HG03097 (cell line): ENCODE data around the gene KLRB1.
"Not testable (repeated sequence)": the region's sequence is repeated elsewhere in the genome, so short reads cannot be mapped to it uniquely, and the experiment has no call there.

Source experiments
- ATAC-seq: cut with Tn5 transposase; IDR thresholded peaks from one replicate; pipeline ENCODE4 v1.9.1; 2021; ENCODE audit not compliant: unreplicated experiment, low FRiP score

Gene KLRB1

DNA sequence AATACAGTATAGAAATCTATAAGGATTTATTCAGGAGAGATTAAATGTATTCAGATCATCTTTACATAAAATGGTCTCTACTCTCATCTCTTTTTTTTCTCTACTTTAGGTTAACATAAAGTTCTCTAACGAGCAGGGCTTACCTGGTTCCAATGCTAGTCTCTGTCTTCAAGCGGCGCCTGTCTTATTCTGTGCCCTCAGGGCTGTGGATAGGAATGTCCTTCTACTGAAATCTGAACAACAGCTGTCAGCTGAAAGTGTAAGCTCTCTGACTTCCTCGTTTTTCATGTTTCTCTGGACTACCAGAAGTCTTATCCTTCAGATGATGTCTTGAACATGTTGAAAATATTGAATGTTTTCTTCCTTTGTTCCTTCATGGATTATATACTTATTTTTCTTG is 62.2 kb downstream of the KLRB1 start:
- not testable (repeated sequence) for ATAC-seq
